H1 (cell line): ENCODE measurements around the gene DNLZ. TPM values are rescaled to one million over a fixed set of nuclear protein-coding genes. Genes with fewer than 3 reads are reported as not detected.
A peak's percentile ranks its signal among the peaks of the same experiment; 100 is the strongest.

Source experiments
- CTCF ChIA-PET: fragments of 300-600 bp; sonication (Branson Sonifier 250); formaldehyde crosslinking; loops from one replicate; lab custom pipeline; 2021; ENCODE audit not compliant: partially characterized antibody; lab: Charles Lee
- POLR2A ChIA-PET: fragments of 300-600 bp; sonication (Branson Sonifier 250); formaldehyde crosslinking; loops from one replicate; lab custom pipeline; 2021; ENCODE audit warnings: inconsistent platforms; ENCODE audit not compliant: partially characterized antibody; lab: Charles Lee
- DNase-seq, 2 experiments: peaks; one replicate each; pipeline versions ENCODE4 v3.0.0 to v3.0.0-alpha.2; 2010 to 2022; ENCODE audit warnings: low spot score in 2 of 2, low read depth in 1 of 2, mixed read lengths in 1 of 2
- FAIRE-seq: peaks from 2 replicates; lab custom pipeline; 2011; peaks lifted over from hg19 to GRCh38; lab: Jason Lieb, UNC
- H2AFZ ChIP-seq: 2 replicates; pipeline ENCODE4 v1.8.1; 2012; ENCODE audit warnings: low read length, inconsistent platforms
- H2AK5ac ChIP-seq: 2 replicates; pipeline ENCODE4 v1.6.1; 2013; ENCODE audit warnings: low read depth, low read length
- H2BK120ac ChIP-seq: replicated peaks from 2 replicates; pipeline ENCODE3; 2013; ENCODE audit warnings: low read depth, low read length, inconsistent platforms
- H2BK12ac ChIP-seq: 2 replicates; pipeline ENCODE4 v1.6.1; 2013; ENCODE audit warnings: low read depth, low read length
- H2BK15ac ChIP-seq: 2 replicates; pipeline ENCODE4 v1.6.1; 2013; ENCODE audit warnings: low read length
- H2BK20ac ChIP-seq: 2 replicates; pipeline ENCODE4 v1.6.1; 2013; ENCODE audit warnings: low read length
- H2BK5ac ChIP-seq: 2 replicates; pipeline ENCODE4 v1.6.1; 2013; ENCODE audit warnings: low read depth, low read length
- H3K14ac ChIP-seq: 2 replicates; pipeline ENCODE4 v1.6.1; 2013; ENCODE audit warnings: inconsistent platforms; ENCODE audit not compliant: insufficient read length
- H3K18ac ChIP-seq: 2 replicates; pipeline ENCODE4 v1.6.1; 2013; ENCODE audit warnings: low read length; ENCODE audit errors: extremely low read depth
- H3K23ac ChIP-seq: 2 replicates; pipeline ENCODE4 v1.6.1; 2013; ENCODE audit warnings: inconsistent platforms; ENCODE audit not compliant: insufficient read length
- H3K23me2 ChIP-seq: 2 replicates; pipeline ENCODE4 v1.6.1; 2013; ENCODE audit warnings: low read depth, low read length
- H3K27ac ChIP-seq: 2 replicates; pipeline ENCODE4 v1.6.1; 2011; ENCODE audit warnings: low read depth, low read length, inconsistent platforms
- H3K27me3 ChIP-seq, 4 experiments: replicated peaks in 1 of 4; 1 replicate in 1 of 4; 2 replicates in 3 of 4; pipeline versions ENCODE4 v1.6.1 to v1.8.1; 2011 to 2013; ENCODE audit warnings: low read length in 3 of 4, mild to moderate bottlenecking in 3 of 4, inconsistent platforms in 2 of 4, mixed read lengths in 2 of 4, moderate library complexity in 1 of 4; ENCODE audit not compliant: control insufficient read depth in 3 of 4, insufficient read depth in 3 of 4; ENCODE audit errors: extremely low read depth in 1 of 4
- H3K36me3 ChIP-seq, 4 experiments: 2 replicates each; pipeline versions ENCODE4 v1.6.1 to v1.8.1; 2011 to 2013; ENCODE audit warnings: mild to moderate bottlenecking in 4 of 4, low read length in 3 of 4, moderate library complexity in 2 of 4, control low read depth in 1 of 4, inconsistent platforms in 1 of 4; ENCODE audit not compliant: insufficient read depth in 4 of 4, control insufficient read depth in 2 of 4
- H3K4ac ChIP-seq: replicated peaks from 2 replicates; pipeline ENCODE3; 2013; ENCODE audit warnings: low read length, low read depth, mixed read lengths, inconsistent platforms; ENCODE audit not compliant: insufficient read length
- H3K4me1 ChIP-seq, 4 experiments: replicated peaks in 1 of 4; 1 replicate in 1 of 4; 2 replicates in 3 of 4; pipeline versions ENCODE4 v1.6.1 to v1.8.1; 2011 to 2013; ENCODE audit warnings: low read length in 3 of 4, inconsistent platforms in 2 of 4, mixed read lengths in 1 of 4; ENCODE audit not compliant: insufficient read depth in 4 of 4, control insufficient read depth in 3 of 4
- H3K4me2 ChIP-seq, 2 experiments: 2 replicates each; pipeline versions ENCODE4 v1.6.1 to v1.8.1; 2011 to 2013; ENCODE audit warnings: low read depth in 2 of 2, low read length in 2 of 2, control low read depth in 1 of 2, inconsistent platforms in 1 of 2, mild to moderate bottlenecking in 1 of 2; ENCODE audit not compliant: insufficient read depth in 1 of 2
- H3K4me3 ChIP-seq, 4 experiments: fragments of 200-600, 300-600 bp in 1 of 4; sonication (generic), shearing (Covaris generic), sonication (Bioruptor Twin) in 1 of 4; 2 replicates each; pipeline versions ENCODE4 v1.5.1 to v1.8.1; 2011 to 2016; ENCODE audit warnings: low read length in 4 of 4, low read depth in 3 of 4, control low read depth in 2 of 4, inconsistent platforms in 2 of 4, mild to moderate bottlenecking in 2 of 4, mixed read lengths in 1 of 4, moderate library complexity in 1 of 4; ENCODE audit not compliant: insufficient read depth in 2 of 4; ENCODE audit errors: extremely low read depth in 1 of 4
- H3K56ac ChIP-seq: replicated peaks from 2 replicates; pipeline ENCODE3; 2013; ENCODE audit warnings: low read depth, mild to moderate bottlenecking, mixed read lengths, low read length, inconsistent platforms; ENCODE audit not compliant: insufficient read length
- H3K79me1 ChIP-seq: 2 replicates; pipeline ENCODE4 v1.6.1; 2013; ENCODE audit warnings: low read depth, low read length, control low read depth
- H3K79me2 ChIP-seq, 2 experiments: 2 replicates each; pipeline versions ENCODE4 v1.6.1 to v1.8.1; 2012 to 2013; ENCODE audit warnings: low read length in 2 of 2, mild to moderate bottlenecking in 2 of 2, inconsistent platforms in 1 of 2; ENCODE audit not compliant: insufficient read depth in 2 of 2, control insufficient read depth in 1 of 2
- H3K9ac ChIP-seq, 4 experiments: replicated peaks in 1 of 4; 1 replicate in 1 of 4; 2 replicates in 3 of 4; pipeline versions ENCODE4 v1.6.1 to v1.8.1; 2011 to 2013; ENCODE audit warnings: low read depth in 3 of 4, low read length in 3 of 4, control low read depth in 2 of 4, mild to moderate bottlenecking in 2 of 4, moderate library complexity in 2 of 4, inconsistent platforms in 1 of 4; ENCODE audit errors: extremely low read depth in 1 of 4
- H3K9me3 ChIP-seq, 2 experiments: 2 replicates each; pipeline versions ENCODE4 v1.6.1 to v1.8.1; 2012 to 2013; ENCODE audit warnings: mild to moderate bottlenecking in 2 of 2, moderate library complexity in 2 of 2, control low read depth in 1 of 2, inconsistent platforms in 1 of 2, low read depth in 1 of 2, low read length in 1 of 2, mixed read lengths in 1 of 2; ENCODE audit not compliant: insufficient read depth in 2 of 2
- H4K20me1 ChIP-seq, 2 experiments: replicated peaks in 1 of 2; 2 replicates each; pipeline versions ENCODE3 to v1.8.1; 2011 to 2013; ENCODE audit warnings: inconsistent platforms in 2 of 2, low read length in 2 of 2, mild to moderate bottlenecking in 1 of 2; ENCODE audit not compliant: insufficient read depth in 2 of 2, control insufficient read depth in 1 of 2
- H4K5ac ChIP-seq: 2 replicates; pipeline ENCODE4 v1.6.1; 2013; ENCODE audit warnings: low read length, low read depth, mixed read lengths, inconsistent platforms; ENCODE audit not compliant: insufficient read length
- H4K8ac ChIP-seq: 2 replicates; pipeline ENCODE4 v1.8.0; 2013; ENCODE audit warnings: mild to moderate bottlenecking, moderate library complexity, low read length, inconsistent platforms; ENCODE audit not compliant: insufficient read depth; ENCODE audit errors: extremely low read depth
- H4K91ac ChIP-seq: replicated peaks from 2 replicates; pipeline ENCODE3; 2013; ENCODE audit warnings: low read length, mixed read lengths, inconsistent platforms; ENCODE audit not compliant: insufficient read length
- ASH2L ChIP-seq: fragments of 200-600, 300-600 bp; sonication (generic); IDR thresholded peaks from one replicate; pipeline ENCODE4 v1.7.1; 2017; ENCODE audit warnings: low read length
- ATF3 ChIP-seq: IDR thresholded peaks from 2 replicates; pipeline ENCODE4 v1.6.1; 2011; ENCODE audit warnings: low read depth, mild to moderate bottlenecking, low read length; ENCODE audit not compliant: insufficient read depth
- CBX5 ChIP-seq: fragments of 300-800, 300-1000 bp; sonication (generic); IDR thresholded peaks from 2 replicates; pipeline ENCODE4 v1.7.1; 2016; ENCODE audit warnings: antibody characterized with exemption, low read length, low read depth
- EP300 ChIP-seq, 2 experiments: IDR thresholded peaks; 1 replicate in 1 of 2; 2 replicates in 1 of 2; pipeline ENCODE4 v1.6.1; 2011 to 2012; ENCODE audit warnings: low read depth in 2 of 2, low read length in 2 of 2, mild to moderate bottlenecking in 2 of 2, borderline replicate concordance in 1 of 2, inconsistent platforms in 1 of 2, moderate library complexity in 1 of 2
- HDAC2 ChIP-seq, 2 experiments: fragments of 300-600 bp in 1 of 2; sonication (generic) in 1 of 2; IDR thresholded peaks; 2 replicates each; pipeline ENCODE4 v1.6.1; 2011 to 2012; ENCODE audit warnings: low read depth in 2 of 2, low read length in 2 of 2, mild to moderate bottlenecking in 2 of 2, moderate library complexity in 2 of 2, borderline replicate concordance in 1 of 2, inconsistent platforms in 1 of 2
- JUN ChIP-seq: IDR thresholded peaks from 2 replicates; pipeline ENCODE4 v1.6.1; 2011; ENCODE audit warnings: low read depth, mild to moderate bottlenecking, improper control_type of control experiment, low read length
- PHF8 ChIP-seq: fragments of 200-600 bp; sonication (generic); conservative IDR thresholded peaks from 2 replicates; pipeline ENCODE4 v1.7.1; 2012; ENCODE audit warnings: low read depth, mild to moderate bottlenecking, inconsistent platforms, low read length, moderate library complexity
- RFX5 ChIP-seq: IDR thresholded peaks from 2 replicates; pipeline ENCODE4 v1.6.1; 2011; ENCODE audit warnings: low read depth, low read length, improper control_type of control experiment, borderline replicate concordance
- TBP ChIP-seq: IDR thresholded peaks from 2 replicates; pipeline ENCODE4 v1.6.1; 2011; ENCODE audit warnings: low read depth, low read length, improper control_type of control experiment
- YY1 ChIP-seq: IDR thresholded peaks from 2 replicates; pipeline ENCODE4 v1.6.1; 2011; ENCODE audit warnings: low read depth, mild to moderate bottlenecking, low read length
- ZNF274 ChIP-seq: IDR thresholded peaks from 2 replicates; pipeline ENCODE4 v1.7.0; 2012; ENCODE audit warnings: low read length, borderline replicate concordance; ENCODE audit errors: extremely low read depth
- WGBS, 2 experiments: shearing (Covaris generic) in 1 of 2; methylation state at CpG; one replicate each; pipeline versions ENCODE4 v1.1.6 to v1.1.7; 2013 to 2015; ENCODE audit warnings: low lambda C conversion rate in 2 of 2, mixed read lengths in 2 of 2, inconsistent platforms in 1 of 2, low coverage in 1 of 2, missing lambda C conversion rate in 1 of 2; ENCODE audit not compliant: insufficient replicate concordance in 2 of 2, insufficient coverage in 1 of 2, insufficient read length in 1 of 2; ENCODE audit errors: extremely low coverage in 1 of 2, missing lambda C conversion rate in 1 of 2; 5-methylcytosine and 5-hydroxymethylcytosine counted together
- polyA plus RNA-seq, 7 experiments: library from polyadenylated mRNA; depleted of rRNA in 3 of 7; stranded (reverse) in 5 of 7; unstranded in 2 of 7; fragments of >200 nt in 5 of 7; fragments of 200-250 nt in 2 of 7; gene quantifications; 1 replicate in 5 of 7; 2 replicates in 1 of 7; 4 replicates in 1 of 7; pipeline versions ENCODE4 v1.2.1 to v1.2.3, GENCODE V29; 2011 to 2013; ENCODE audit warnings: missing spikeins in 2 of 7, mixed read lengths in 2 of 7
- total RNA-seq: library from RNA; stranded (reverse); fragmentation: NEBNext Ultra II Directional; extraction: Animal tissue kit (Norgen Biotek cat#: 25700); gene quantifications from 2 replicates; pipeline ENCODE4 v1.2.1, GENCODE V29; 2021

The DNLZ gene
- total and polyA plus RNA-seq, 2 of the 8 experiments (the other 6 are each of a cell fraction or from before 2014, with no cell fraction given), result 11.6 to 17.9 TPM

GRCh38 chr9:136346927-136347465 lies 16.5 kb downstream of the DNLZ start:
- no peak overlapping the region for H2AFZ ChIP-seq
- H2BK20ac ChIP-seq, result no peak overlapping the region
- no peak overlapping the region for H2BK120ac ChIP-seq
- 0 out of 2 replicates have a peak overlapping the region, but pooled peaks have one; percentile 24 for H2AK5ac ChIP-seq
- no peak overlapping the region for H3K4me3 ChIP-seq
- no peaks in the 10 kb centered on the region for H3K79me1 ChIP-seq
- 0 out of 2 replicates have a peak overlapping the region, but pooled peaks have one; percentile 28 for H4K8ac ChIP-seq
- no peaks in the 10 kb centered on the region for H3K27me3 ChIP-seq
- no peak overlapping the region for H3K4ac ChIP-seq
- H3K4me1 ChIP-seq, result peaks cover 0 to 19% (median 10%) of the 10 kb centered on the region in 4 experiments; a peak in 6 of 7 replicates
- no peak overlapping the region; the same call in 1 of the 2 replicates for H2BK5ac ChIP-seq
- no peaks in the 10 kb centered on the region for H3K9me3 ChIP-seq
- no peak overlapping the region for H4K5ac ChIP-seq
- H3K14ac ChIP-seq, result no peak overlapping the region
- no peak overlapping the region for H2BK12ac ChIP-seq
- H3K56ac ChIP-seq, result no peak overlapping the region
- no peak overlapping the region for H3K23ac ChIP-seq
- H4K20me1 ChIP-seq, result no peaks in the 10 kb centered on the region
- H2BK15ac ChIP-seq, result no peak overlapping the region
- H3K4me2 ChIP-seq, result no peak overlapping the region
- H3K18ac ChIP-seq, result no peak overlapping the region
- WGBS, 2 experiments, result 93% methylated on average over 20 of the region's 20 CpGs; no CpG with 5 or more reads in 1 of the 2 experiments
- ChIA-PET POLR2A (interaction anchor here (1.5 to 8.0 kb wide), 3 partner anchors 14 to 63 kb away, joined by 3 to 137 read pairs (median 4); partner anchors contain the start of gene DNLZ), CTCF (interaction anchor here (1.4 to 7.9 kb wide), 7 partner anchors 9 to 34 kb away, joined by 3 to 80 read pairs (median 7); partner anchors contain the start of gene DNLZ)
- H4K91ac ChIP-seq, result no peak overlapping the region
- no peak for FAIRE-seq
- no peak overlapping the region for H3K9ac ChIP-seq
- H3K36me3 ChIP-seq, result no peaks in the 10 kb centered on the region
- H3K23me2 ChIP-seq, result peaks cover 2% of the 10 kb centered on the region; the same call in 1 of the 2 replicates
- H3K27ac ChIP-seq, result no peak overlapping the region
- no peak for DNase-seq
- H3K79me2 ChIP-seq, result no peaks in the 10 kb centered on the region
- no peak for TF ChIP-seq ATF3
- TF ChIP-seq PHF8, result no peak
- TF ChIP-seq HDAC2 (IDR thresholded peaks at IDR 0.05; ENCODE audit: borderline replicate concordance in 1 of 2, low read depth in 2 of 2, low read length in 2 of 2), result no peak
- no peak for TF ChIP-seq RFX5
- TF ChIP-seq YY1, result no peak
- no peak for TF ChIP-seq ASH2L
- TF ChIP-seq CBX5, result no peak
- TF ChIP-seq JUN, result no peak
- TF ChIP-seq ZNF274, result no peak
- no peak for TF ChIP-seq EP300 (IDR thresholded peaks at IDR 0.05; ENCODE audit: borderline replicate concordance in 1 of 2, low read depth in 2 of 2, low read length in 2 of 2)
- TF ChIP-seq TBP, result no peak
